Calu3 (cell line): ENCODE measurements around the gene SCRN2. TPM values are rescaled to one million over a fixed set of nuclear protein-coding genes. Genes with fewer than 3 reads are reported as not detected.
A peak's percentile ranks its signal among the peaks of the same experiment; 100 is the strongest.

ENCODE experiments used
- BruUV-seq: library from RNA; stranded (reverse); fragments of 400-500 nt; replicated peaks from 2 replicates; lab custom pipeline; 2021; lab: Mats Ljungman, UMichigan
- CTCF ChIA-PET: fragments of 300-600 bp; sonication (Branson Sonifier 250); formaldehyde crosslinking; loops from one replicate; lab custom pipeline; 2022; ENCODE audit warnings: antibody characterized with exemption; lab: Charles Lee
- DNase-seq: peaks from one replicate; pipeline ENCODE4 v3.0.0; 2022
- H3K27ac Mint-ChIP-seq: one replicate; pipeline ENCODE4 v1.8.0; 2022; ENCODE audit warnings: mixed read lengths; ENCODE audit not compliant: unreplicated experiment
- H3K27me3 Mint-ChIP-seq: one replicate; pipeline ENCODE4 v1.8.0; 2022; ENCODE audit warnings: mixed read lengths; ENCODE audit not compliant: unreplicated experiment
- H3K36me3 Mint-ChIP-seq: one replicate; pipeline ENCODE4 v1.8.0; 2022; ENCODE audit warnings: mild to moderate bottlenecking, moderate library complexity, mixed read lengths; ENCODE audit not compliant: insufficient read depth, unreplicated experiment
- H3K4me1 Mint-ChIP-seq: one replicate; pipeline ENCODE4 v1.8.0; 2022; ENCODE audit warnings: mild to moderate bottlenecking, low read depth, mixed read lengths; ENCODE audit not compliant: unreplicated experiment
- H3K4me3 Mint-ChIP-seq: one replicate; pipeline ENCODE4 v1.8.0; 2022; ENCODE audit warnings: mild to moderate bottlenecking, low read depth, moderate library complexity, mixed read lengths; ENCODE audit not compliant: unreplicated experiment
- H3K9me3 Mint-ChIP-seq: one replicate; pipeline ENCODE4 v1.8.0; 2022; ENCODE audit warnings: low read depth, mixed read lengths; ENCODE audit not compliant: unreplicated experiment
- intact Hi-C: fragments of 100-400 bp; cut with micrococcal nuclease; formaldehyde crosslinking; loops from one replicate; pipeline ENCODE4 v1.10.0; 2022; ENCODE audit not compliant: unreplicated experiment
- total RNA-seq: library from RNA; stranded (reverse); gene quantifications from 2 replicates; pipeline ENCODE4 v1.2.3, GENCODE V29; 2022
- TF ChIP-seq, protein P1 (sequence below): fragments of 200-600 bp; IDR thresholded peaks from one replicate; pipeline ENCODE4 v1.8.0; 2022; ENCODE audit warnings: antibody characterized with exemption; ENCODE audit not compliant: unreplicated experiment

Gene SCRN2
- total RNA-seq, 1 experiment from 2014 or later, result 37.0 TPM

DNA sequence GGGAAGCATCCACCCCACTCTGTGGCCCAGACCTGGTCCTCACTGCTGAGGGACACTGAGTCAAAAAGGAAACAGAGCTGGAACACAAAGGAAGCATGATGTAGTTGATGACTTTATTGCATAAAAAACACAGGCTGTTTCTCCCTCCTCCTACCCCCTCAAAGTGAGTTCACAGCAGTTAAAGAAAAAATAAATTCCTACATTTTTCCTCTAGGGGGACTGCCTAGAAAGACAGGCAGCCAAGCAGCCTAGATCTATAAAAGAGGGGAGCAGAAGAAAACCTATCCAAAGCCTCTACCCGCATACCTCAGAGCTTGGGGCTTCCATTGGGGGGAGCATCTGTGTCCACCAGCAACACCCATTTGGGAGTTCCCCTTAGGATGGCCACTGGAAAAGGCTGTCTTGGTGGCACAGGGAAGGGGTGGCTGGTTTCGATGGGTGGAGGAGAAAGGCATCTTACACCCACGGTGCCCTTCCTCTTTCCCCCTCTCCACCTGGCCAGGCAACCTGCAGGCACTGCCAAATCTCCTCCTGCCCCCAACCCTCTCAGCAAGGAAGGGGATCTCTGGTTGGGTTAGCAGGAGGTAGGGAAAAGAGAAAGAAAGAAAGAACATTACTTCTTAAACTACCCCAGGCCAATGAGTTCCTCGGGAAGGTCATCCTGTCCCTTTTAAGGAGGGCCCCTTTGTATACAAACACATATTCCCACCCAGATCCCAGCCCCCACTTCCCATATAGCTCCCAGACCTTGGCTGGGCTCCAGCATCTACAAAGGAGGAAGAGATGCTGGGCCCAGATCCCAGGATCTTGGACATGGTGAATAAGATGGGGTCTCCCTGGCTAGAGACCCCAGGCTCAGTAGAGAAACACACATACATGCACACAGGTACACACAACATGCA is 4.0 kb upstream of the SCRN2 start:
- Mint-ChIP-seq H3K27me3 (peaks cover 15% of the 10 kb centered on the region), H3K36me3 (peaks cover 14% of the 10 kb centered on the region), H3K27ac (no peak overlapping the region), H3K4me1 (peaks cover 26% of the 10 kb centered on the region), H3K9me3 (no peaks in the 10 kb centered on the region), H3K4me3 (no peak overlapping the region)
- BruUV-seq, result no TSS peak
- DNase-seq, result no peak
- CTCF ChIA-PET, result interaction anchor here (0.6 to 7.5 kb wide), 6 partner anchors 25 to 744 kb away, joined by 3 to 137 read pairs (median 3); no protein-coding TSS in a partner anchor
- intact Hi-C loops, result loop anchor here (10.0 kb wide), 1 partner anchor 100 kb away; the partner anchor contains the start of gene PNPO
- TF ChIP-seq, protein P1, sequence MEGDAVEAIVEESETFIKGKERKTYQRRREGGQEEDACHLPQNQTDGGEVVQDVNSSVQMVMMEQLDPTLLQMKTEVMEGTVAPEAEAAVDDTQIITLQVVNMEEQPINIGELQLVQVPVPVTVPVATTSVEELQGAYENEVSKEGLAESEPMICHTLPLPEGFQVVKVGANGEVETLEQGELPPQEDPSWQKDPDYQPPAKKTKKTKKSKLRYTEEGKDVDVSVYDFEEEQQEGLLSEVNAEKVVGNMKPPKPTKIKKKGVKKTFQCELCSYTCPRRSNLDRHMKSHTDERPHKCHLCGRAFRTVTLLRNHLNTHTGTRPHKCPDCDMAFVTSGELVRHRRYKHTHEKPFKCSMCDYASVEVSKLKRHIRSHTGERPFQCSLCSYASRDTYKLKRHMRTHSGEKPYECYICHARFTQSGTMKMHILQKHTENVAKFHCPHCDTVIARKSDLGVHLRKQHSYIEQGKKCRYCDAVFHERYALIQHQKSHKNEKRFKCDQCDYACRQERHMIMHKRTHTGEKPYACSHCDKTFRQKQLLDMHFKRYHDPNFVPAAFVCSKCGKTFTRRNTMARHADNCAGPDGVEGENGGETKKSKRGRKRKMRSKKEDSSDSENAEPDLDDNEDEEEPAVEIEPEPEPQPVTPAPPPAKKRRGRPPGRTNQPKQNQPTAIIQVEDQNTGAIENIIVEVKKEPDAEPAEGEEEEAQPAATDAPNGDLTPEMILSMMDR, result peak; percentile 74

DNA sequence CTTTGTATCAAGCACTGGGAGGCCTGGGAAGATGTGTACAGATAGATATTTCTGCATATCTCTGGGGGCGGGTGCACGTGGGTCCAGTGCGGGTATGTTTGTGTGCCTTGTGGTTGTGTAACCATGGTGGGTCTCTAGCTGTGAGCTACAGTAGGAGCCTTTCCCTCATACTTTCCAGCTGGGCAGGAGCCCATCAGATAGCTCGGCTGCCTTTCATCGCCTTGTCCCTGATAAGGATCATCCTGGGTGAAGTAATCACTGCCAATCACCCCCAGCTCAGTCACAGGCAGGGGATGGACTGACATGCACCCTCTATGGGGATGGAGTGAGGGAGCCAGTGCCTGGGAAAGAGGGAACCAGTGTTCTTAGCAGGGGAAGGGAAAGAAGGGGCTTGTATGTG is 3.2 kb upstream of the SCRN2 start:
- CTCF ChIA-PET, result interaction anchor here (0.6 to 7.5 kb wide), 5 partner anchors 37 to 743 kb away, joined by 3 to 137 read pairs (median 5); no protein-coding TSS in a partner anchor
- peaks cover 6% of the 10 kb centered on the region for H3K27me3 Mint-ChIP-seq
- H3K4me3 Mint-ChIP-seq, result no peak overlapping the region
- intact Hi-C loops, result loop anchor here (10.0 kb wide), 1 partner anchor 101 kb away; the partner anchor contains the start of gene PNPO
- BruUV-seq, result no TSS peak
- peaks cover 26% of the 10 kb centered on the region for H3K4me1 Mint-ChIP-seq
- no peaks in the 10 kb centered on the region for H3K9me3 Mint-ChIP-seq
- TF ChIP-seq, protein P1, result no peak
- H3K36me3 Mint-ChIP-seq, result peaks cover 14% of the 10 kb centered on the region
- no peak for DNase-seq
- H3K27ac Mint-ChIP-seq, result no peak overlapping the region

DNA sequence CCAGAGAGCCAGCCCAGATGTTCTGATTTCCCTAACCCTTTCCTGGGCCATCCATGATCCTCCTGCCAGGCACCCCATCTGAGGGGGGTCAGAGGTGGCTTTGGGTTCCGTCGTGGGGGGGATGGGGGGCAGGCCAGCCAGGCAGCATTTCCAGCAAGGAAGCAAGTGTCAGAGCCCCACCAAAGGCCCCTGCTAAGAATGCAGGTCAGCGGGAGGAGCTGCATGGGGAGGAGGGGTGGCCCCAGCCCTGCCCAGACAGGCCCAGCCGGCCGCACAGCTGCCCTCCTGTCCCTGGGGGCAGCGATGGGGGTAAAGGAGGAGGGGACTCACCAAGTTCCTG is 2.3 kb upstream of the SCRN2 start:
- Mint-ChIP-seq H3K27me3 (no peaks in the 10 kb centered on the region), H3K27ac (no peak overlapping the region), H3K4me3 (no peak overlapping the region), H3K4me1 (peaks cover 26% of the 10 kb centered on the region), H3K36me3 (peaks cover 14% of the 10 kb centered on the region), H3K9me3 (no peaks in the 10 kb centered on the region)
- no TSS peak for BruUV-seq
- CTCF ChIA-PET, result interaction anchor here (0.7 to 7.5 kb wide), 16 partner anchors 8 to 175 kb away, joined by 3 to 137 read pairs (median 6); partner anchors contain the start of genes CDK5RAP3, LRRC46, MRPL10 and SP2
- intact Hi-C loops, result loop anchor here (2.0 to 10.0 kb wide), 2 partner anchors 101 to 175 kb away; partner anchors contain the start of gene PNPO
- TF ChIP-seq, protein P1, result no peak
- no peak for DNase-seq

DNA sequence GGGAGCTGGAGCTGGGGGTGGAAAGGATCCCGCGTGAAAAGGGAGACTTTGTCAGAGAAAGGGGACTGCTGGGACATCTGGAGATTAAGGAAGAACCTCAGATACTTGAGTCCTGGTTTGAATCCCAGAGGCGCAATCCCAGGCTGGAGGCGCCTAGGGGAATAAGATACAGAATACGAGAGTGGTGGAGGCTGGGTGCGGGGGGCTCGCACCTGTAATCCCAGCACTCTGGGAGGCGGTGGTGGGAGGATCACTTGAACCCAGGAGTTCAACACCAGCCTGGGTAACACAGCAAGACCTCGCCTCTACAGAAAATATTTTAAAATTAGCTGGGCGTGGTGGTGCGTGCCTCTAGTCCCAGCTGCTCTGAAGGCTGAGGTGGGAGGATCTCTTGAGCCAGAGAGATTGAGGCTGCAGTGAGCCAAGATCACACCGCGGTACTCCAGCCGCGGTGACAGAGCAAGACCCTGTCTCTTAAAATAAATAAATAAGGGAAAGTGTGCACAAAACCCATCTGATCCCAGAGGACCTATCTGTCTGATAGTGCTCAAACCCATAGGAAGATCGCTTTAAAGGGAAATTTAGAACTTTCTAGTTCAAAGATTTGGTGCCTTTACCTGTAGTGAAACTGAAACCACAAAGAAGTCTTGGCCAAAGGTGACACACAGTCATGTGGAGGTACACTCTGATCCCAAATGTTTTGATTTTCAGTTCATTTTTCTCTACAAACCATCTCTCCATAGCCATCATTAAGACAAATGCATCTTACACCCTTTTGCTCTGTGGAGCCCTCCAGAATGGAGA is 617 bp upstream of the SCRN2 start:
- no peak for DNase-seq
- no peaks in the 10 kb centered on the region for H3K27me3 Mint-ChIP-seq
- intact Hi-C loops, result loop anchor here (1.0 to 10.0 kb wide), 3 partner anchors 49 to 177 kb away; partner anchors contain the start of gene PNPO
- H3K27ac Mint-ChIP-seq, result peak overlapping the region; percentile 31
- TF ChIP-seq, protein P1, result no peak
- peak overlapping the region; percentile 92 for H3K4me3 Mint-ChIP-seq
- H3K4me1 Mint-ChIP-seq, result peaks cover 26% of the 10 kb centered on the region
- peaks cover 19% of the 10 kb centered on the region for H3K36me3 Mint-ChIP-seq
- CTCF ChIA-PET, result interaction anchor here (0.7 to 7.5 kb wide), 17 partner anchors 9 to 184 kb away, joined by 3 to 137 read pairs (median 4); partner anchors contain the start of genes CDK5RAP3, LRRC46, MRPL10 and OSBPL7
- BruUV-seq, result no TSS peak
- no peaks in the 10 kb centered on the region for H3K9me3 Mint-ChIP-seq
